Activated T-cell treated with anti-CD3 and anti-CD28 coated beads, Interleukin-2, amount 50 U/mL, for 24 hours (primary cell): ENCODE results near the gene KRT75.
"Not testable (repeated sequence)": the region's sequence is repeated elsewhere in the genome, so short reads cannot be mapped to it uniquely, and the experiment has no call there.

Source experiments
- DNase-seq: peaks from one replicate; pipeline ENCODE4 v3.0.0-alpha.2; 2020
- H3K27ac Mint-ChIP-seq: 2 replicates; pipeline ENCODE4 v1.8.0; 2020; ENCODE audit warnings: mild to moderate bottlenecking, mixed read lengths
- H3K27me3 Mint-ChIP-seq: 2 replicates; pipeline ENCODE4 v1.8.0; 2020; ENCODE audit warnings: mixed read lengths
- H3K36me3 Mint-ChIP-seq: 2 replicates; pipeline ENCODE4 v1.8.0; 2020; ENCODE audit warnings: low read depth, mixed read lengths
- H3K4me1 Mint-ChIP-seq: 2 replicates; pipeline ENCODE4 v1.8.0; 2020; ENCODE audit warnings: low read depth, mixed read lengths
- H3K4me3 Mint-ChIP-seq: 2 replicates; pipeline ENCODE4 v1.8.0; 2020; ENCODE audit warnings: mild to moderate bottlenecking, moderate library complexity, mixed read lengths
- H3K9me3 Mint-ChIP-seq: 2 replicates; pipeline ENCODE4 v1.8.0; 2020; ENCODE audit warnings: mixed read lengths

The KRT75 gene

DNA sequence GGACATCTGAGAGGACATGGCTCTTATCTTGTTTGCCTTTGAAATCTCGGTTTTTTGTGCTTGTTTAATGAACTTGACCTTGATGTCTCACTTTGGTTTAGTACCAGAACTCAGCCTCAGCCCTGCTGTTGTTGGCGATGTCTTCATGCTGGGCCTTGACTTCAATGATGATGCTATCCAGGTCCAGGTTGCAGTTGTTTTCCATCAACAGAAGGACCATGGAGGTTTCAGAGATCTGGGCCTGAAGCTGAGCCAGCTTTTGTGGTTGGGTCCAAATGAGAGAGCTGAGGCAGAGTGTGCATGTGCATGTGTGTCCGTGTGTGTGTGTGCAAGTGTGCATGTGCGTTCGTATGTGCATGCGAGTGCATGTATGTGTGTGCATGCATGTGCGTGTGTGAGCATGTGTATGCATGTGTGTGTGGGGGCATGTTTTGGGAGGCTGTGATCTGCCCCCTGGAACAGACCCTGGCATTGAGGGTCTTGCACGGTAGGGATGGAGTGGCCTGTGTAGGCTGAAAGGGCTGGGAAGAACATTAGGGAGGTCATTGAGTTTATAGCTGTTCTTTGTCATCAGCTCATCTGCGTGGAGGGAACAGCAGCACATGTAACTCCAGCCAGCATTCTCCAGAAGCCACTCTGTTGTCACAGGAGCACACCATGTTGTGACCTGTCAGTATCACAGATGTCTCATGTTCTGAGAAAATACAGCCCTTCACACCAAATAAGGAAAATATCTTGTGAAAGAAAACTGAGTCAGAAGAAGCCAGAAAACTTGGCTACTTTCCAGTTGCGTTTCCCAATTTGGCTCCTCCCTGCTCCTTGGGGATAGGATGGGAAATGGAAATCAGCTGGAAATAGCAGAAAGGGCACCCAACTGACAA lies 18.1 kb downstream of the KRT75 start:
- Mint-ChIP-seq H3K9me3 (no peaks in the 10 kb centered on the region), H3K27ac (no peak overlapping the region), H3K36me3 (no peaks in the 10 kb centered on the region), H3K4me3 (no peak overlapping the region), H3K4me1 (no peaks in the 10 kb centered on the region), H3K27me3 (peaks cover 5% of the 10 kb centered on the region)
- DNase-seq: no peak

GRCh38 chr12:52414936-52415335 lies 19.2 kb downstream of the KRT75 start:
- H3K4me3 Mint-ChIP-seq: no peak overlapping the region
- DNase-seq: no peak
- no peaks in the 10 kb centered on the region for H3K4me1 Mint-ChIP-seq
- H3K27me3 Mint-ChIP-seq: peaks cover 5% of the 10 kb centered on the region
- no peak overlapping the region for H3K27ac Mint-ChIP-seq
- H3K9me3 Mint-ChIP-seq: no peaks in the 10 kb centered on the region
- H3K36me3 Mint-ChIP-seq: no peaks in the 10 kb centered on the region

DNA sequence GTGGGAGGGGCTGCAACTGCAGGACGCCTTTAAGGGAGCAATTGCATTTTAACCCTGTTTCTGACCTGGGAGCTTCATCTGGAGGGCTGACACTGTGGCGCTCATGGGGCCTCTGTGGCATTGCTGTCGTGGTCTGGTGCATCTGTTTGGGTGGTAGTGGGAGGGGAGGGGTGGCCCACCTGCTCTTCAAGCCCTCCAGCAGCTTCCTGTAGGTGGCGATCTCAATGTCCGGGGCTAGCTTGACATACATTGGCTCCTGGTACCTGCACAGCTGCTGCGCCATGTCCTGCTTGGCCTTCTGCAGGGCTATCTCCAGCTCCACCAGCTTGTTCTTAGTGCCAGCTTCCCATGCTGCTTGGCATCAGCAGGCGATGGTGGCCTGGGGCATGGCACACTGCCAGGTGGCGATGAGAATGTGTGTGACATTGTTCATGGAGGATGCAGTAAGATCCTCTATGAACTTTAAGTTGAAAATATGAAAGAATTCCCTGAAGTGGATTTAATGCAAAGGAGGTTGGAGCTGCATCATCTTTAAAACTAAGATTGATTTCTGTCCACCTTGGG lies 20.3 kb downstream of the KRT75 start:
- H3K27me3 Mint-ChIP-seq: peaks cover 5% of the 10 kb centered on the region
- no peak overlapping the region for H3K27ac Mint-ChIP-seq
- no peaks in the 10 kb centered on the region for H3K4me1 Mint-ChIP-seq
- no peak for DNase-seq
- no peak overlapping the region for H3K4me3 Mint-ChIP-seq
- H3K9me3 Mint-ChIP-seq: no peaks in the 10 kb centered on the region
- H3K36me3 Mint-ChIP-seq: no peaks in the 10 kb centered on the region

- Mint-ChIP-seq H3K4me1 (no peaks in the 10 kb centered on the region), H3K4me3 (no peak overlapping the region), H3K27ac (no peak overlapping the region), H3K27me3 (peaks cover 5% of the 10 kb centered on the region), H3K36me3 (no peaks in the 10 kb centered on the region), H3K9me3 (no peaks in the 10 kb centered on the region)
- no peak for DNase-seq
Observed at GRCh38 chr12:52413202-52413601, 21.0 kb downstream of the KRT75 start.

DNA sequence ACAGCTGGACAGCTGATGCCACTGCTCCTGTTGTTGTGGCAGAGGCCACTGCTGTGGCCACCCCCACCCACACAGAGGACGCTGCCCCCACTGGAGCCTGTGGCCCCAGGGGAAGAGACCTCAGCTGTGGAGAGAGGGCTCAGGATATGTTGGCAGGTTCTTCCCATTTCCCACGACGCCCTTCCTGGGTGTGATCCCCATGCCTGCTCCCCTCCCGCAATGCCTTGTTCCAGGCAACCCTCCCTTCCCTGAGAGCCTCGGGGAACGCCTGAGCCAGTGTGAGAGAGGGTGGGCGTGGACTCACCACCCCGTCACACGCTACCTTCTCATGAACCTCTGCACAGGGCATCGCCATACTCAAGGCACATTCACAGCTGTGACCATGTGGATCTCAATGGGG lies 22.4 kb downstream of the KRT75 start:
- no peaks in the 10 kb centered on the region for H3K9me3 Mint-ChIP-seq
- no peak overlapping the region for H3K27ac Mint-ChIP-seq
- no peaks in the 10 kb centered on the region for H3K36me3 Mint-ChIP-seq
- peaks cover 5% of the 10 kb centered on the region for H3K27me3 Mint-ChIP-seq
- no peak overlapping the region for H3K4me3 Mint-ChIP-seq
- H3K4me1 Mint-ChIP-seq: no peaks in the 10 kb centered on the region
- no peak for DNase-seq

GRCh38 chr12:52410589-52411248 lies 23.5 kb downstream of the KRT75 start:
- H3K36me3 Mint-ChIP-seq, H3K9me3 Mint-ChIP-seq, DNase-seq, H3K27ac Mint-ChIP-seq, H3K4me1 Mint-ChIP-seq, H3K4me3 Mint-ChIP-seq, H3K27me3 Mint-ChIP-seq: not testable (repeated sequence)

DNA sequence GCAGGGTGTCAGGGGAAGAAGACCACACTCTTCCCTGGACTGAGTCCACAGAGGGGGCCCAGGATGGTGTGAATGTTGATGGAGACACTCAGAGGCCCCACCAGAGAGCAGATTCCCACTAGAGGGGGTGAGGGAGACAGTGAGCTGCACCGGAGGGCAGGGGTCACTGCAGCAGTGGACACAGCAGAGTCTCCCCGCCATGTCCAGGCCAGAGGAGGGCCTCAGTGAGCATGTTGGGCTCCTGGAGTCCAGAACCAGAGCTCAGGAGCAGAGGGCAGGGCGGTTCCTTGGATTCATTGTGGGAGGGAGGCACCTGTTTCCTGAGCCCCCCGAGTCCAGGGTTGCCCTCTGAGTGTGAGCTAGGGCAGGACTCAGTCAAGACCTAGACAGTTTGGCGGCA lies 26.3 kb downstream of the KRT75 start:
- no peaks in the 10 kb centered on the region for H3K9me3 Mint-ChIP-seq
- no peaks in the 10 kb centered on the region for H3K4me1 Mint-ChIP-seq
- H3K27me3 Mint-ChIP-seq: peaks cover under 1% of the 10 kb centered on the region
- DNase-seq: no peak
- no peak overlapping the region for H3K27ac Mint-ChIP-seq
- H3K36me3 Mint-ChIP-seq: no peaks in the 10 kb centered on the region
- H3K4me3 Mint-ChIP-seq: no peak overlapping the region

DNA sequence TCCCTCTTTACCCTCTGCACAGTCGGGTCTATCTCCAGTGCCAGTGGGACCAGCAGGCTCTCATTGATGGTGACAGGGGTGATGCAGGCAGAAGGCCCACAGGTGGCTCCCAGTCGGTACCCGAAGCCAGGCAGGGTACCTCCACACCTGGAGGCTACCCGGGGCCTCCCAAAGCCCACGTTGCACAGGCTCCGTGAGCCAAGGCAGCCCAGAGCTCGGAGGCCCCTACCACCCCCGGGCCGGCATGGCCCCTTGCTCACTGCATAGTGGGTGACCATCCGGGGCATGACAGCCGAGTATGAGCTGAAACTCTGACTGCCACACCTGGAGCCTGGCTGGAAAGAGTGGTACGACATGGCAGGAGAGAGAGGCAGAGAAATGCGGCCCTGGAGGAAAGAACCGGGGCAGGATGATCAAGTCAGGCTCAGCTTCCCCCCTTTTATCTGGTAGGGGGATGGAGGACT lies 28.2 kb downstream of the KRT75 start, which contains the start of gene KRT82:
Gene KRT82 (minus strand): TSS at position 414 of the 464 bp plus-strand sequence. CDS start 58 bp downstream, at position 356.
- Mint-ChIP-seq H3K4me1 (no peaks in the 10 kb centered on the region), H3K27me3 (no peaks in the 10 kb centered on the region), H3K9me3 (no peaks in the 10 kb centered on the region), H3K36me3 (no peaks in the 10 kb centered on the region), H3K27ac (no peak within 1 kb of the TSS), H3K4me3 (no peak within 1 kb of the TSS)
- no peak for DNase-seq

DNA sequence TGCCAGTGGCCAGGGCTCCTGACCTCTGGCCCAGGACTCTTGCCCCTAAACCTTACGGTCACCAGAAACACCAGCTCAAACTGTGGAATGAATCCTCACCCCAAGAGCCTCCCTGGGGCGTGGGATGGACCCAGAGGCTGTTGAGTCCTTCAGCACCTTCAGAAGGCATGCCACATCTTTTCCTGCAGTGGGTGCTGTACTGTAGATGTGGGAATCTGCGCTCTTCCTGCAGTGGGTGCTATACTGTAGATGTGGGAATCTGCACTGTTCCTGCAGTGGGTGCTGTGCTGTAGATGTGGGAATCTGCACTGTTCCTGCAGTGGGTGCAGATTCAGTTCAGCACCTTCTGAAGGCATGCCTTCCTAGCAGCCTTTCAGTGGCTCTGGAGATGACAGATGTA lies 29.2 kb downstream of the KRT75 start:
- no peak overlapping the region for H3K27ac Mint-ChIP-seq
- no peaks in the 10 kb centered on the region for H3K36me3 Mint-ChIP-seq
- H3K9me3 Mint-ChIP-seq: no peaks in the 10 kb centered on the region
- H3K27me3 Mint-ChIP-seq: no peaks in the 10 kb centered on the region
- DNase-seq: no peak
- no peaks in the 10 kb centered on the region for H3K4me1 Mint-ChIP-seq
- no peak overlapping the region for H3K4me3 Mint-ChIP-seq

DNA sequence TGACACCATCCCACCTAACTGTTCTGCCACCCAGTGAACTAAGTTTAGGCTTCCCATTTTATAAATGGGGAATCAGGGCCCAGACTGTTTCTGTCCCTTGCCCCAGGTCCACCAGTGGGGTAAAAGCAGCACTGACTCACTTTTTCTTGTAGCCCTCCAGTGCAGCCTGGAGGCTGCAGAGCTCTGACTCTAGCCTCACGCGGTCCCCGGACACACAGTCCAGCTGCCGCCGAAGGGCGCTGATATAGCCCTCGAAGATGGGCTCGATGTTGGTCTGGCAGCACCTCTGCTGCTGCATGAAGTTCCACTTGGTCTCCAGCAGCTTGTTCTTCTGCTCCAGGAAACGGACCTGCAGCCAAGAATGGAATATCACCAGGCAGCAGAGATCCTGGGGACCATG lies 30.6 kb downstream of the KRT75 start:
- H3K27me3 Mint-ChIP-seq: no peaks in the 10 kb centered on the region
- no peaks in the 10 kb centered on the region for H3K4me1 Mint-ChIP-seq
- H3K27ac Mint-ChIP-seq: no peak overlapping the region
- H3K36me3 Mint-ChIP-seq: no peaks in the 10 kb centered on the region
- DNase-seq: no peak
- H3K9me3 Mint-ChIP-seq: no peaks in the 10 kb centered on the region
- H3K4me3 Mint-ChIP-seq: no peak overlapping the region

GRCh38 chr12:52402873-52403540 lies 31.2 kb downstream of the KRT75 start:
- no peaks in the 10 kb centered on the region for H3K9me3 Mint-ChIP-seq
- DNase-seq: no peak
- H3K27me3 Mint-ChIP-seq: no peaks in the 10 kb centered on the region

GRCh38 chr12:52402377-52402776 lies 31.8 kb downstream of the KRT75 start:
- no peaks in the 10 kb centered on the region for H3K4me1 Mint-ChIP-seq
- DNase-seq: no peak
- no peaks in the 10 kb centered on the region for H3K9me3 Mint-ChIP-seq
- H3K27me3 Mint-ChIP-seq: no peaks in the 10 kb centered on the region
- no peaks in the 10 kb centered on the region for H3K36me3 Mint-ChIP-seq
- H3K4me3 Mint-ChIP-seq: no peak overlapping the region
- no peak overlapping the region for H3K27ac Mint-ChIP-seq

More at GRCh38 chr12:52402873-52403540, 31.2 kb downstream of the KRT75 start:
- Mint-ChIP-seq H3K36me3 (no peaks in the 10 kb centered on the region), H3K27ac (no peak overlapping the region), H3K4me1 (no peaks in the 10 kb centered on the region), H3K4me3 (no peak overlapping the region)

GRCh38 chr12:52401926-52402325 lies 32.2 kb downstream of the KRT75 start:
- H3K4me3 Mint-ChIP-seq: no peak overlapping the region
- H3K27me3 Mint-ChIP-seq: no peaks in the 10 kb centered on the region
- H3K27ac Mint-ChIP-seq: no peak overlapping the region
- no peak for DNase-seq
- no peaks in the 10 kb centered on the region for H3K4me1 Mint-ChIP-seq
- H3K9me3 Mint-ChIP-seq: no peaks in the 10 kb centered on the region
- no peaks in the 10 kb centered on the region for H3K36me3 Mint-ChIP-seq

DNA sequence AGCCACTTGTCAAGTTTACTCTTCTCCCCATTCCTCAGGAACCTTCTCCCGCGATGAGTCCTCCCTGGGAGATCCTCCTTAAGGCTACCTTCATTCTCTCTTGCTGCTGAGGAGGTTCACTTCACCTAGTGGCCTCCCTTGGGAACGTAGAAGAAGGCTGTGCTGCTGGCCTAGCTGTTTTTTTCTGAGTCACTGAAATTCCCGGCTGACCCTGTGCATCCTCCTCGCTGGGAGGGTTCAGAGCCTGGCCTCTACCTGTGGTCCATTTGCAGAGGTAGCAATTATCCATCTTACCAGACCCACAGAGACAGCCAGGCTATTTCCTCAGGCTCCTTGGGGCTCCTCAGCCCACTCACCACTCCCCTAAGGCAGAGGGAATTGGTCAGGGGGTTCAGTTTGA lies 32.6 kb downstream of the KRT75 start:
- Mint-ChIP-seq H3K4me3 (no peak overlapping the region), H3K36me3 (no peaks in the 10 kb centered on the region), H3K27ac (no peak overlapping the region), H3K27me3 (no peaks in the 10 kb centered on the region), H3K9me3 (no peaks in the 10 kb centered on the region), H3K4me1 (no peaks in the 10 kb centered on the region)
- DNase-seq: no peak
